ENCODE results near the gene SORCS1.

DNA sequence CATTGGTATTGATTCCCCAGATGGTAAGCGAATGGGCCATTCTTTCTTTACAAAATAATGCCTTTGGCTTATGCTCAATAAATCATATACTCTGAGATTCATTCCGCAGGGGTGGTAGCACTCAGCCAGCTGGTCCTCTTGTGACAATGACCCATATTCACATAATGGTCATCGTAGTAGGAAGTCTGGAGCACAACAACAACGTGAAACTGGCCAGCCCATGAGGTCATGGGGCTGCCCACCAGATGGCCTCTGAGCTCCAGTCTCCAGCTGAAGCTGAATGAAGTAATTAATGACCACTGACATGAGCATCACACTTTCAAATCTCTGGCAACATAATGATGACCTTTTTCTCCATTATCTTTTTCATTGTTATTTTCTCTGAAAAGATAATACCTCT lies 42.3 kb upstream of the SORCS1 start:
- TF ChIP-seq, protein P1, sequence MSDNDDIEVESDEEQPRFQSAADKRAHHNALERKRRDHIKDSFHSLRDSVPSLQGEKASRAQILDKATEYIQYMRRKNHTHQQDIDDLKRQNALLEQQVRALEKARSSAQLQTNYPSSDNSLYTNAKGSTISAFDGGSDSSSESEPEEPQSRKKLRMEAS (IDR thresholded peaks at IDR 0.05; ENCODE audit: low read depth, low read length): no peak
- TF ChIP-seq, protein P2, sequence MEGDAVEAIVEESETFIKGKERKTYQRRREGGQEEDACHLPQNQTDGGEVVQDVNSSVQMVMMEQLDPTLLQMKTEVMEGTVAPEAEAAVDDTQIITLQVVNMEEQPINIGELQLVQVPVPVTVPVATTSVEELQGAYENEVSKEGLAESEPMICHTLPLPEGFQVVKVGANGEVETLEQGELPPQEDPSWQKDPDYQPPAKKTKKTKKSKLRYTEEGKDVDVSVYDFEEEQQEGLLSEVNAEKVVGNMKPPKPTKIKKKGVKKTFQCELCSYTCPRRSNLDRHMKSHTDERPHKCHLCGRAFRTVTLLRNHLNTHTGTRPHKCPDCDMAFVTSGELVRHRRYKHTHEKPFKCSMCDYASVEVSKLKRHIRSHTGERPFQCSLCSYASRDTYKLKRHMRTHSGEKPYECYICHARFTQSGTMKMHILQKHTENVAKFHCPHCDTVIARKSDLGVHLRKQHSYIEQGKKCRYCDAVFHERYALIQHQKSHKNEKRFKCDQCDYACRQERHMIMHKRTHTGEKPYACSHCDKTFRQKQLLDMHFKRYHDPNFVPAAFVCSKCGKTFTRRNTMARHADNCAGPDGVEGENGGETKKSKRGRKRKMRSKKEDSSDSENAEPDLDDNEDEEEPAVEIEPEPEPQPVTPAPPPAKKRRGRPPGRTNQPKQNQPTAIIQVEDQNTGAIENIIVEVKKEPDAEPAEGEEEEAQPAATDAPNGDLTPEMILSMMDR (IDR thresholded peaks at IDR 0.05; ENCODE audit: low read depth, low read length): no peak
- no peak for TF ChIP-seq POLR2A (IDR thresholded peaks at IDR 0.05; ENCODE audit: extremely low read depth, insufficient read length)

Measured in NB4 (cell line).